ENCODE measurements around the gene ATF6.

Gene ATF6

GRCh38 chr1:161944381-161944780 is 178.3 kb downstream of the ATF6 start:
- no peak for DNase-seq

- DNase-seq, result no peak
Measured at GRCh38 chr1:161945306-161946060, 179.4 kb downstream of the ATF6 start.

DNA sequence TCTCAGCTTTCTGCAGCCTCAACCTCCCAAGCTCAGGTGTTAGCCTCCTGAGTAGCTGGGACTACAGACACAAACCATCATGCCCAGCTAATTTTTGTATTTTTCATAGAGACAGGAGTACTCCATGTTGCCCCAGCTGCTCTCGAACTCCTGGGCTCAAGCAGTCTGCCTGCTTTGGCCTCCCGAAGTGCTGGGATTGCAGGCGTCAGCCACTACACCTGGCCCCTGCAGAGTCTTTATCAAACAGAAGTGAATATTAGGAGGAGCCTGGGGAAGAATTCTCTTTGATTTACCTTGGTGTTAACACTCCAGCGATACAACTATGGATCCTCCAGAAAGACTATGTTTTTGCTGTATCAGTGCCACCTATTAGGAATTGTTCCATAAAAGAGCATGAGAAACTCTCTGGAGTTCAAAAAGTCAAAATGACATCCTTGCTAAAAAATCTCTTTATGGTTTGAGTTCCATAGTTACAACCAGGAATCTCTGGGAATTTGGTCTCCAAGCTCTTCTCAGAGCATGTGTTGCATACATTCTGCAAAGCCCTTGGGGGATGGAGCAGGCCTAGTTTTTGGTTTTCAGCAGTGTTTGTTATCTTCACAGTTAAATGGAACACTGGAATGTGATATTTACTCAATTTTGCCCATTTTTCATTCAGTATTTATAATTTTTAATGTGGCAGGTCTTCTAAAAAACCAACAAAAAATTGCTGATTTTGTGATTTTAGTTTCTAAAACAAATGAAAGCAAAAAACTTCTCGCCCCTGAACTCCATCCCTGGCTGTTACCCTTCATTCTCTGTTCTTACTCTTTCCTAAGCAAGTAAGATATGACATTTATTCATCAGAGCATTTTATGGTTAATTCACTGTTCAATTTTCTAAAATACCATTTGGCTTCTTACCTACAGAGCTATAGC is 180.2 kb downstream of the ATF6 start:
- DNase-seq, result no peak

GRCh38 chr1:161948435-161948834 is 182.3 kb downstream of the ATF6 start:
- DNase-seq, result no peak

DNA sequence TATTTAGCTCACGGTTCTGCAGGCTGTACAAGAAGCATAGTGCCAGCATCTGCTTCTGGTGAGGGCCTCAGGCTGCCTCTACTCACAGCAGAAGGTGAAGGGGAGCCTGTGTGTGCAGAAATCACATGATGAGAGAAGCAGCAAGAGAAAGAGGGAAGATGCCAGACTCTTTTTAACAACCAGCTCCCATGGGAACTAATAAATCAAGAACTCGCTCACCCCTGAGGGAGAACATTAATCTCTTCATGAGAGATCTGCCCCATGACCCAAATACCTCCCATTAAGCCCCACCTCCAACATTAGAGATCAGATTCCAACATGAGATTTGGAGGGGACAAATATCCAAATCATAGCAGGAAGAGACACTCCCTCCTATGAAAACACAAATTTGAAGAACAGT is 183.4 kb downstream of the ATF6 start:
- DNase-seq, result no peak

DNA sequence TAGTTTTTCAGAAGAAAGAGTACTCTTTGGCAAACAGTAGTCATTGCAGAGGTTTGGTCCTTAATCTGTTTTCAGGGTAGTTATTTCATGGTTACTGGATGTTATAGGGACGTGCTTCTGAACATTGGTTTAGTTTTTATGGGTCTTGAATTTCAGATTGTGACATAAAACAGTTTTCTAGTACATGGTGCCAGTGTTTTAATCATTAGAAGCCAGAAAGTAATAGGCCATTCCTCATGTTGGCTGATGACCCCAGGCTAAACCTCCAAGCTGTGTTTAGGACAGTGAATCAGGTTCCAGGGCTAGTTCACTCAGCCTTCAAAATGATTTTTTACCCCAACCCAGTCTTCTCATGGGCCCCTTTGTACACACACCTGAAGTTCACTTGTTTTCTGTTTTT is 184.3 kb downstream of the ATF6 start:
- no peak for DNase-seq

GRCh38 chr1:161951646-161952045 is 185.5 kb downstream of the ATF6 start:
- no peak for DNase-seq

DNA sequence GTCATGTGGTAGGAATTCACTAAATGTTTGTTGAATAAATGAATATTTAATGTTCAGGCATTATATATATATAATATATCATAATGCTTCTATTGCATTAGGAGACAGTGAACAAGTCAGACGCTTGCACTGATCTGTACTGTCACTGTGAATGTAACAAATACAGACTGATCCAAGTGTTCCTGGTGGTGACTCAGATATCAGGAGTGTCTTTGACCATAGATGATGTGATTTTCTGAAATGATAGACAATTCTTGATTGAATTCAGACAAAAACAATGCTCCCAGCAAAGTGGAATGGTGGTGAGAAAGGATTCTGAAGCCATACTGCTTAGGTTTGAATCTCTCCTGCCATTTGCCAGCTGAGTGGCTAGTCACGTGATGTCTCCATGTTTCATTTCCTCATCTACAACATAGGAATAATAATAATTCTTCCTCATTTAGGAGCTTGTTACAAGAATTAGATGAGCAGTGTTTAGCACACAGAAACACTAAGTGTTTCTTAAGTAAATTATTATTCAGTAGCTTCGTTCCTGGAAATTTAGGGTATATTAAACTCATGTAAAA is 186.6 kb downstream of the ATF6 start:
- no peak for DNase-seq

DNA sequence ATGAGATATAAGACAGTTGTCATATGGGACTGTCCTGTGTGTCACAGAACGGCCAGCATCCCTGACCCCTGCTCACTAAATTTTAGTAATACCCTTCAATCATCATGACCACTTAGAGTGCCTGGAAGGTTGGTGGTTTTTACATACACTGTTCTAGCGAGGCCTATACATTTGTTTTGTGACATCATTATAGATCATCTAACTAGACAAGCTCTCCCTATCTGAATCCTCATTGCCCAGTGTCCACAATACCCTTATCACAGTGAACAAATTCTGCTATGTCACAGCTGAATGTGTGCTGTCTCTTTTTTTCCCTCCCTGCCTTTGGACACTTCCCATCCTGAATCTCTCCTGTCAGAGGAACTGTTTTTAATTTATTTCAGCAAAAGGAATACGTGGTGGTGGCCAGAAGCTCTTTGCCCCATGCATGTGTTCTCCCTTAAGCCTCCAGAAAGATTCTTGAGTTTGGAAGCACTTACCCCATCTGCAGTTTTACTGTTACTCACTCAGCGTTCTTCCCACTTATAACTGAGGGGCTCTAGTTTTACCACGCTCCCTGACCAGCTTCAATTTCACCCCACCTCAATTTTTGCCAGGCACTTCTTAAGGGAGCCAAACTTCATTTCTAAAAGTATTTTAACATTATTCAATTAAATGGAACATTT is 187.3 kb downstream of the ATF6 start:
- no peak for DNase-seq

GRCh38 chr1:161954050-161954449 is 187.9 kb downstream of the ATF6 start:
- no peak for DNase-seq

GRCh38 chr1:161954466-161954865 is 188.3 kb downstream of the ATF6 start:
- DNase-seq, result peak; percentile 17

- DNase-seq, result no peak
Measured at GRCh38 chr1:161955606-161956005, 189.5 kb downstream of the ATF6 start.

- peak; percentile 76 for DNase-seq
Measured at GRCh38 chr1:161956097-161956496, 190.0 kb downstream of the ATF6 start.

GRCh38 chr1:161956930-161957329 is 190.8 kb downstream of the ATF6 start:
- DNase-seq, result no peak

DNA sequence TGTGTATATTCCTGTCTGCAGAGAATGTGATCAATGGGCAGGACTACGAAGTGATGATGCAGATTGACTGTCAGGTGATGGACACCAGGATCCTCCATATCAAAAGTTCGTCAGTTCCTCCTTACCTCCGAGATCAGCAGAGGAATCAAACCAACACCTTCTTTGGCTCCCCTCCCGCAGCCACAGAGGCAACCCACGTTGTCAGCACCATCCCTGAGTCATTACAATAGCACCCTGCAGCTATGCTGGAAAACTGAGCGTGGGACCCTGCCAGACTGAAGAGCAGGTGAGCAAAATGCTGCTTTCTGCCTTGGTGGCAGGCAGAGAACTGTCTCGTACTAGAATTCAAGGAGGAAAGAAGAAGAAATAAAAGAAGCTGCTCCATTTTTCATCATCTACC is 192.3 kb downstream of the ATF6 start:
- no peak for DNase-seq

DNA sequence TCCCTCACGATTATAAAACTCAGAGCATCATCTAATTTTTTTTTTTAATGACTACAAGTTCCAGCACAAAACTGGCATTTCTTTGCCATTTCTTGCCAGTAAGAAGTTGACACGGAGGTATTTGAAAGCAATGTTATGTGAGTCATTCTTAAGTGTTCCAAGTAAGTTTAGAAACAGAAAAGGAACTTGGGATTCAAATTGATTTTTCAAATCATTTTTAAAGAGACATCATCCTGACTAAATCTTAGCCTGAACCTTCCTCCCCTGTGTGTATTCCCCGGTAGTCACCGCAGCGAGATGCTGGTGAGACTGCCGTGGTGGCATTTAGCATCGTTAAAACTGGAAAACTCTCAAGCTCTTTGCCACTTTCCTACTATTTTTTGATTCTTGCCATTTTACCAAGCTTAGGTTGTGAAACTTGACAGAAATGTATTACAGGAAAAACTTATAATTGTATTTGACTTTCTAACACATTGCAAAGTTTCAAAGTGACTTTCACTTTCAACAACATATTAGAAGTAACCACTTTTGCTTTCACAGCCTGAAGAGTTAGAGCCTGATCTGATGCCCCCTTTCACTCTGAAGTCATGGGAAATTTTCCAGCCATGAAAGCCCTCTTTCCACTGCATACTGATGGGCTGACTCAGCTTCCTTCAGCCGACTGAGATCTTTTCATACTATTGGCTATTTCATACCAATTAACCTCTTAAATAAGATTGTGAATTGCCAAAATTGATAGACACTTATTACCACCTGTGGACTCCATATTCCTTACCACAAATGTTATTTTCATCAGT is 196.2 kb downstream of the ATF6 start:
- DNase-seq, result peak; percentile 83

GRCh38 chr1:161966067-161966466 is 199.9 kb downstream of the ATF6 start:
- no peak for DNase-seq

DNA sequence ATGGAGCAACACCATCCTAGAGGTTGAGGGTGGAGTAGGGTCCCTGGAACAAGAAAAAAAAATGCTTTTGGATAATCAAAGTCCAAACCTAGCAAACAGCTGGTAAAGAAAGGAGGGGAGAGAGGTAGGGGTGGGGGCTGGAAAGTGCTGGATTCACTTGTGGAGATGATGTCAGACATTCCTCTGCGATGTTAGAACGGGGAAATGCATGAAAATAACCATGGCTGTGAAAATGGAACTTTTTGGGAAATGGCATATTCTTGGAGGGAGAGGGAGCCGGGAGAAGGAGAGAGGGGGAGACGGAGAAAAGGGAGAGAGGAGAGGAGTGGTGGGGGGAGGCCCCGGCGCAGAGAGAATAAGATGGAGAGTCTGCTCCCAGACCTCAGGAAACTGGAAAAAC is 203.9 kb downstream of the ATF6 start:
- no peak for DNase-seq

DNA sequence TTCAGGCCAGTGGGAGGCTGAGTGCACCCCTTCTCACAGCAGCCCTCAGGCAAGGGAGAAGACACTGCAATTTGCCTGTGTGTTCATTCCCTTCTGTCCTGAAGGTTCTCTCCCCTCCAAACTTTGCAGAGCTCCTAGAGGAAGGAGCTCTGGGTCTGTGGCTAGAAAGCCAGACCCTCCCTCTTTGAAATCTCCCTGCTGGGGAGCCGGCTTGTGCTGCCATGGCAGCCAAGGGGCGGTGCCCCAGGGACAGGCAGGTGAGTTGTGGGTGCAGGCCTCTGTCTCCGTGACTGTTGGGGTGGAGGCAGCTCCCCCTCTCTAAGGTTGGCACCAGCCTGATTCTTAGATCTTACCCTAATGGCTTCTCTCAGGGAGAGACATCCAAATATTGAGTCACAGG is 204.5 kb downstream of the ATF6 start:
- DNase-seq, result no peak

DNA sequence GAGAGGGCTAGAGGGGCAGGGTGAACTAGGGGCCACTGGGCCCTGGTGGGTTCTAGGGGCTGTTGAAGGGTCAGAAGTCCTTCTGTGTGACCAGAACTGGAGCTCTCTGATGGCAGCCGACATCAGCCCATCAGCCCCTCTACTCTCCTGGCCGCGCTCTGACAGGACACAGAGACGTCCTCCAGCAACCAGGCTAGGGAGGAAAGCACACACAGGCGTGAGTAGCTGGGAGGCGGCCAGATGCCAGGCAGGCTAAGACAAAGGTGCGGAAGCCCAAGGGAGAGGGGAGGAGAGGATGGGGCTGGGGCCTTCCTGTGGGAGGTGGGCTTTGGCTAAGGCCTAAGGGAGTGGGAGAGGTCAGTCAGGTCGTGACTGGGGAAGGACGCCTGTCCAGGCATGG is 206.7 kb downstream of the ATF6 start:
- DNase-seq, result no peak

DNA sequence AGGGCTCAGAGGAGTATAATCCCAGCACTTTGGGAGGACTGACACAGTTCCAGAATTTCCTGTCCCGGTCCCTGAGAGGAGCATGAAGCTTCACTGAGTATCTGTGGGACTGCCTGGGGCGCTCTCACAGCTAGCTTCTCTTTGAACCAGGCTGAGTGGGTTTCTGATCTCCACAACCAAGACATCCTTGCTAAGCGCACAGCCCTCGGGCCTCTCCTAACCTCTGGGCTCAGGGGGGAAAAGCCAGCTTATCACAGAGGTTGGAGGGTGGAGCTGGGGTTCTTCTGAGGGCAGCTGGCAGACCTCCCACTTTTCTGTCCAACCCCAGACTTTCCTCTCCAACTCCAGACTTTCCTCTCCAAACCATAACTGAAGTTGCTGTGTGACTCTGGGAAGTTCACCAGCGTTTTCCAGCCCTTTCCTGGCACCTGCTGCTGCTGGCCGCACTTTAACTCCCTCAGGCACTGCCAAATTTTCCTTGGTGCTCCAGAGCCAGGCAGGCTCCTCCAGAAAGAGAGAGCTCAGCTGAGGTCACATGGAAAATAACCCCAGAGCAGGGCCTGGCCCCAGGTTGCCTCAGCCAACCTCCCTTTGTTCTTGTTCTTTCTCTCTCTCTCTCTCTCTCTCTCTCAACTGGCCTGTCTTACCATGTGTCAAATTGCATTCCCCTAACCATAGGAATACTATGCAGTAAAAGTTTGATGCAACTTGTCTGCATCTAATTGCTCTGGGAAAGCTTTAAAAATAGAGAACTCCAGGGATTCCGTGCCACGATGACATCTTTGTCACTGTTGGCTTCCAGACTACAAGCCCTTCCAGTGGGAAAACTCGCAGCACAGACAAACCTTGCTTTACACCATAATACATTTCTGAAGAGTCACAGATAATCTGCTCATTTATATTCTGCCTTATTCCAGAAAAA is 208.1 kb downstream of the ATF6 start:
- no peak for DNase-seq

Measured in HCEC 1CT (cell line).